Upper lobe of left lung (tissue), 6 donors: ENCODE data around the gene AQP3. TPM values are rescaled to one million over a fixed set of nuclear protein-coding genes. Genes with fewer than 3 reads are reported as not detected.
A peak's percentile ranks its signal among the peaks of the same experiment; 100 is the strongest.
"Not testable (repeated sequence)": the region's sequence is repeated elsewhere in the genome, so short reads cannot be mapped to it uniquely, and the experiment has no call there.

Experiments
- ATAC-seq, 2 donors: fragments of 200-7000 bp; cut with Tn5 transposase; one replicate each; pipeline ENCODE4 v1.9.1; 2022; ENCODE audit warnings: mild to moderate bottlenecking in 2 of 2, moderate library complexity in 2 of 2; ENCODE audit not compliant: low FRiP score in 2 of 2
- DNase-seq, 2 donors: peaks; one replicate each; pipeline ENCODE4 v3.0.0-alpha.2; 2019 to 2020
- H3K27ac ChIP-seq, 4 donors: fragments of 200-600 bp; sonication (generic); one replicate each; pipeline ENCODE4 v1.5.1; 2016 to 2019
- H3K27me3 ChIP-seq, 4 donors: fragments of 200-600 bp; sonication (generic); one replicate each; pipeline ENCODE4 v1.5.1; 2017 to 2019
- H3K36me3 ChIP-seq, 4 donors: fragments of 200-600 bp; sonication (generic); one replicate each; pipeline ENCODE4 v1.5.1; 2016 to 2019
- H3K4me1 ChIP-seq, 4 donors: fragments of 200-600 bp; sonication (generic); one replicate each; pipeline ENCODE4 v1.5.1; 2018 to 2019
- H3K4me3 ChIP-seq, 4 donors: fragments of 200-600 bp; sonication (generic); one replicate each; pipeline ENCODE4 v1.5.1; 2017 to 2019; ENCODE audit warnings: mild to moderate bottlenecking in 2 of 4, moderate library complexity in 1 of 4
- H3K9me3 ChIP-seq, 4 donors: fragments of 200-600 bp; sonication (generic); one replicate each; pipeline ENCODE4 v1.5.1; 2018 to 2019
- EP300 ChIP-seq, 4 donors: sonication (generic); formaldehyde crosslinking; IDR thresholded peaks; one replicate each; pipeline ENCODE4 v1.5.1; 2017; ENCODE audit warnings: antibody characterized with exemption in 4 of 4, control low read depth in 2 of 4
- POLR2A ChIP-seq, 4 donors: fragments of 450-650 bp; IDR thresholded peaks; one replicate each; pipeline ENCODE4 v1.5.1; 2016 to 2017; ENCODE audit warnings: antibody characterized with exemption in 4 of 4, mild to moderate bottlenecking in 2 of 4
- POLR2AphosphoS5 ChIP-seq, 2 donors: sonication (generic); formaldehyde crosslinking; IDR thresholded peaks; one replicate each; pipeline ENCODE4 v1.5.1; 2017; ENCODE audit warnings: antibody characterized with exemption in 2 of 2
- WGBS, 2 donors: methylation state at CpG; one replicate each; pipeline ENCODE4 v1.1.5; 2017 to 2018; 5-methylcytosine and 5-hydroxymethylcytosine counted together
- total RNA-seq, 6 donors: library from RNA; depleted of rRNA in 4 of 6; stranded (reverse); fragments of >200 nt in 4 of 6; gene quantifications; one replicate each; pipeline versions ENCODE4 v1.1.0 to v1.2.1, GENCODE V29; 2016 to 2021
- TF ChIP-seq, protein P1 (sequence below), 6 experiments: fragments of 450-650 bp in 4 of 6; fragments of 200-600 bp in 2 of 6; sonication (generic) in 2 of 6; IDR thresholded peaks; one replicate each; pipeline ENCODE4 v1.5.1; 2016 to 2019; ENCODE audit warnings: antibody characterized with exemption in 6 of 6
- donor health status: DM: no; HTN: no; CAD: no; lungs with moderate emphysema.
- donor health status: DM: no; HTN: yes; CAD: no; lungs with severe emphysema.

AQP3 gene
- 100 to 1,000 TPM in 5 of 6 donors, 10 to 100 TPM in 1; 62.5 to 468 (median 201) TPM for total RNA-seq

DNA sequence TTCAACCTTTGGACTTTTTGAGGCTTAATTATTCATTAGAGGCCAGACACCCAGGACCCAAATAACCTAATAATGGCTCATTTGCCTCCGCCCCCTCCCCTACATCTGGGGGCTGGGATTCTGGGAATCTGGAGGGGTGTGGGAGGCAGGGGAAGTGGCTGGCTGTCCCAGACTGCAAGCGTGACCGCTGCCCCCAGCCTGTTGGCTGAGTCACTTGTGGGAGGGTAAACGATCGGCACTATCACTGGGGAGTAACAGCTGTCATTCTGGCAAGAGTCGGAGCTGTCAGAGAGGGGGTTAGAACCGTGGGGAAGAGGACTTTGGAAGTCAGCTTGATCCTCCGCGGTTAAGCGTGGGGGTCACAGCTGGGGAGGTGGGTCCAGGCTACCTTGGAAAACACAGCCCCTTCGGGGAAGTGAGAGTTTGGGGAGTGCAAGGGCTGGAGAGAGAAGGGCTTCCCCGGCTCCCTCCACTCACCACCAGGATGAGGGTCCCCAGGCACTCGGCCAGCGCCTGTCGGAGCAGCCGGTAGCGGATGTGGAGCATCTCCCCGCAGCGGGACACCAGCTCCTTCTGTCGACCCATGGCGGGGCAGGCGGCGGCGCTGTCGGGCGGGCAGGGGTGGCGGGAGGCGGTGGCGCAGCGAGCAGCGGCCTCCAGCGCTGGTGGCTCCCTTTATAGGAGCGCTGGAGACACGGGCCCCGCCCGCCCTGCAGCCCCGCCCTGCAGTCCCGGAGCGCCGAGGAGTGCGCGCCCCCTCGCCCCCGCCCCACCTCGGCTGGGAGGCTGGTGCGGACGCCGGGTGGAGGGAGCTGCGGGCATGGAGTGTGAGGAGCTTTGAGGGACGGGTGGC, at the start of gene AQP3:
Gene AQP3 (minus strand): TSS at position 648 of the 853 bp plus-strand sequence. CDS start 63 bp downstream, at position 585.
- H3K27ac ChIP-seq, result peak within 1 kb of the TSS; percentile 52 to 89 (median 74)
- 2 to 5% methylated on average over 11 to 49 of the region's 50 CpGs for WGBS, 2 donors
- peak; percentile 69 to 96 for DNase-seq
- H3K27me3 ChIP-seq, result no peaks in the 10 kb centered on the region
- ATAC-seq, result peak; percentile 76 to 90
- TF ChIP-seq EP300 (IDR thresholded peaks at IDR 0.05) (peak in 1 of 4 donors; percentile 15), POLR2A (IDR thresholded peaks at IDR 0.05) (peak in 2 of 4 donors; percentile 32 to 77), POLR2AphosphoS5 (IDR thresholded peaks at IDR 0.05) (peak; percentile 23 to 66)
- TF ChIP-seq, protein P1, sequence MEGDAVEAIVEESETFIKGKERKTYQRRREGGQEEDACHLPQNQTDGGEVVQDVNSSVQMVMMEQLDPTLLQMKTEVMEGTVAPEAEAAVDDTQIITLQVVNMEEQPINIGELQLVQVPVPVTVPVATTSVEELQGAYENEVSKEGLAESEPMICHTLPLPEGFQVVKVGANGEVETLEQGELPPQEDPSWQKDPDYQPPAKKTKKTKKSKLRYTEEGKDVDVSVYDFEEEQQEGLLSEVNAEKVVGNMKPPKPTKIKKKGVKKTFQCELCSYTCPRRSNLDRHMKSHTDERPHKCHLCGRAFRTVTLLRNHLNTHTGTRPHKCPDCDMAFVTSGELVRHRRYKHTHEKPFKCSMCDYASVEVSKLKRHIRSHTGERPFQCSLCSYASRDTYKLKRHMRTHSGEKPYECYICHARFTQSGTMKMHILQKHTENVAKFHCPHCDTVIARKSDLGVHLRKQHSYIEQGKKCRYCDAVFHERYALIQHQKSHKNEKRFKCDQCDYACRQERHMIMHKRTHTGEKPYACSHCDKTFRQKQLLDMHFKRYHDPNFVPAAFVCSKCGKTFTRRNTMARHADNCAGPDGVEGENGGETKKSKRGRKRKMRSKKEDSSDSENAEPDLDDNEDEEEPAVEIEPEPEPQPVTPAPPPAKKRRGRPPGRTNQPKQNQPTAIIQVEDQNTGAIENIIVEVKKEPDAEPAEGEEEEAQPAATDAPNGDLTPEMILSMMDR (IDR thresholded peaks at IDR 0.05), result peak in 4 of 6 experiments; percentile 29 to 50 (median 34)
- peaks cover 0 to 6% (median 4%) of the 10 kb centered on the region in 4 donors for H3K36me3 ChIP-seq
- H3K4me1 ChIP-seq, result peaks cover 14 to 40% (median 33%) of the 10 kb centered on the region in 4 donors
- no peaks in the 10 kb centered on the region for H3K9me3 ChIP-seq
- peak within 1 kb of the TSS; percentile 23 to 63 (median 56) for H3K4me3 ChIP-seq

DNA sequence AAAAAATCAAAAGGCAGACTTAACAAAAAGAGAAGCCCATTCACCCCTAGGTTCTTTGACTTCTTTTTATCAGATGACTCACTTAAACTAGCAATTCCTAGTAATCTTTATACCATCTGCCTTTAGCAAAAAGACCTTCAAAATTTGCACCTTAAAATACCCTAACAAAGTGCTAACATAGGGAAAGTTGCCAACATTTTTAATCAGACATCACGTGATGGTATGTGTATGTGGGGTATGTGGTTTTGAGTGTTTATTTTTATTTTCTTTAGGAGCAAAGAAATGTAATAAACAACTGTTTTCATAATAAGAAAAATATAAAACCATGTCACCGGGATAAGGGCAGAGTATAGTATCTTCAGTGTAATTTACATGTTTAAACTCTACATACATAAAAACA, 46.4 kb upstream of the AQP3 start:
- WGBS, 2 donors, result 51 to 59% methylated on average over 2 of the region's 2 CpGs
- not testable (repeated sequence) for H3K4me1 ChIP-seq, ATAC-seq, H3K27ac ChIP-seq, H3K36me3 ChIP-seq, H3K4me3 ChIP-seq, H3K27me3 ChIP-seq, H3K9me3 ChIP-seq, DNase-seq

DNA sequence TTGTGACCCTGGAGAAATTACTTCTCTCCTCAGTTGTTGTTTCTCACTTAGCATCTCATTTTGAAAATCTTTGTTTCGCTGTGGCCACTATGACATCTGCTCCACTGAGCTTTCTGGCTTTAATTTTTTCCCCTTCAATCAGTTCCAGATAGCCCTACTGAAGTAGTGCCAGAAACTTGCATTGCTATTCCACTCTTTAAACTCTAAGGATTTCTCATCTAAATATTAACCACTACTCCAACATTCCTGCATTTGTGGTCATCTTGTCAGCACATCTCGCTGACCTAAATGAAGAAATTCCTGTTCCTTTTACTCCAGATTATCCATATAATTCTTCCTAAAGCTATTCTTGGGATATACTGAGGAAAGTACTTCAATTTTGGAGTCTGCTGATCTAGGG, 41.7 kb upstream of the AQP3 start:
- no peaks in the 10 kb centered on the region for H3K27me3 ChIP-seq
- no peak for ATAC-seq
- H3K4me1 ChIP-seq, result no peaks in the 10 kb centered on the region
- TF ChIP-seq POLR2A (IDR thresholded peaks at IDR 0.05), result no peak
- TF ChIP-seq EP300 (IDR thresholded peaks at IDR 0.05), result no peak
- TF ChIP-seq, protein P1 (IDR thresholded peaks at IDR 0.05), result no peak
- H3K4me3 ChIP-seq, result no peak overlapping the region
- no peaks in the 10 kb centered on the region for H3K36me3 ChIP-seq
- DNase-seq, result no peak
- H3K9me3 ChIP-seq, result no peaks in the 10 kb centered on the region
- 74 to 81% methylated on average over 2 of the region's 2 CpGs for WGBS, 2 donors
- no peak overlapping the region for H3K27ac ChIP-seq

DNA sequence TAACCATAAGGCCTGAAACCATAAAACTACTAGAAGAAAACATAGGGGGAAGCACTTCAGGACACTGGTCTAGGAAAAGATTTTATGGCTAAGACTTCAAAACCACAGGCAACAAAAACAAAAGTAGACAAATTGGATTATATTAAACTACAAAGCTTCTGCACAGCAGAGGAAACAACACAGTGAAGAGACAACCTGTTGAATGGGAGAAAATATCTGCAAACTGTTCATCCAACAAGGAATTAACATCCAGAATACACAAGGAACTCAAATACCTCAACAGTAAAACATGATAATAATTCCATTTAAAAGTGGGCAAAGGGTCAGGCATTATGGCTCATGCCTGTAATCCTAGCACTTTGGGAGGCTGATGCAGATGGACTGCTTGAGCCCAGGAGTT, 37.9 kb upstream of the AQP3 start:
- DNase-seq, H3K4me1 ChIP-seq, ATAC-seq: not testable (repeated sequence)

DNA sequence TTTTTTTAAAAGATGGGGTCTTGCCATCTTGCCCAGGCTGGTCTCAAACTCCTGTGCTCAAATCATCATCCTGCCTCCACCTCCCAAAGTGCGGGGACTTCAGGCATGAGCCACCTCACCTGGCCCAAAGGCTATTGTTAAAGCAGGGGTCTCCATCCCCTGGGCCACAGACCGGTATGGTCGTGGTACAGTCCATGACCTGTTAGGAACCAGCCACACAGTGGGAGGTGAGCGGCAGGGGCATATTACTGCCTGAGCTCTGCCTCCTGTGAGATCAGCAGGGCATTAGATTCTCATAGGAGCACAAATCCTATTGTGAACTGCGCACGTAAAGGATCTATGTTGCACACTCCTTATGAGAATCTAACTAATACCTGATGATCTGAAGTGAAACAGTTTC, 33.6 kb upstream of the AQP3 start:
- H3K9me3 ChIP-seq, result no peaks in the 10 kb centered on the region
- no peaks in the 10 kb centered on the region for H3K36me3 ChIP-seq
- H3K4me1 ChIP-seq, result no peaks in the 10 kb centered on the region
- WGBS, 2 donors, result 92 to 97% methylated on average over 5 to 6 of the region's 6 CpGs
- TF ChIP-seq POLR2AphosphoS5 (IDR thresholded peaks at IDR 0.05), result no peak
- TF ChIP-seq EP300 (IDR thresholded peaks at IDR 0.05), result no peak
- TF ChIP-seq, protein P1 (IDR thresholded peaks at IDR 0.05), result no peak
- TF ChIP-seq POLR2A (IDR thresholded peaks at IDR 0.05), result no peak
- no peak for ATAC-seq
- no peak overlapping the region for H3K4me3 ChIP-seq
- H3K27me3 ChIP-seq, result no peaks in the 10 kb centered on the region
- DNase-seq, result no peak
- H3K27ac ChIP-seq, result no peak overlapping the region

More for the DNA sequence above, 37.9 kb upstream of the AQP3 start:
- H3K27me3 ChIP-seq, H3K9me3 ChIP-seq, H3K4me3 ChIP-seq, H3K36me3 ChIP-seq, H3K27ac ChIP-seq: not testable (repeated sequence)

DNA sequence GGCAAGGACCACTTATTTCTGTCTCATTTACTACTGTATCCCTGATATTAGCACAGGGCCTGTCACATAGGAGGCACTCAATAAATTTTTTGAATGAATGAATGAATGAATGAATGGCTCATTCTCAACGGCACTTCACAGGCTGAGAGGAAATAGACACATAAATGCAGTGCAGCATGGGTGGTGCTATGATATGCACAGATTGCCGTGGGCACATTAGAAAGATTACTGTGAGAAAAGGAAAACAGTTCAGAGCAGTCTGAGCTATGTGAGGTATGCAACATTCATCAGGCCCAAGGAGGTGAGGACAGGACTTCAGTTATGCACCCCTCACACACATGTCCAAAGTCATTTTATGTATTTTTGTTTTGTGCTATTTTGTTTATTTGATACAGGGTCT, 32.7 kb upstream of the AQP3 start:
- DNase-seq (no peak), ATAC-seq (no peak)
- Histone ChIP-seq H3K27ac (no peak overlapping the region), H3K27me3 (no peaks in the 10 kb centered on the region), H3K36me3 (no peaks in the 10 kb centered on the region), H3K4me1 (no peaks in the 10 kb centered on the region), H3K4me3 (no peak overlapping the region), H3K9me3 (no peaks in the 10 kb centered on the region)
- WGBS, 2 donors, result 79 to 83% methylated on average over 2 of the region's 2 CpGs
- TF ChIP-seq EP300 (IDR thresholded peaks at IDR 0.05) (no peak), POLR2AphosphoS5 (IDR thresholded peaks at IDR 0.05) (no peak), POLR2A (IDR thresholded peaks at IDR 0.05) (no peak)
- TF ChIP-seq, protein P1 (IDR thresholded peaks at IDR 0.05), result no peak
